IPS-11a (cell line): ENCODE results near the gene IGSF22.

Experiments used
- H3K4me3 ChIP-seq: one replicate; pipeline ENCODE4 v1.5.1; 2013; ENCODE audit warnings: low read depth, low read length, control low read depth

IGSF22 gene

GRCh38 chr11:18726040-18726439, at the start of gene IGSF22:
Gene IGSF22 (minus strand): TSS chr11:18726188. CDS start chr11:18724236, 1,952 bp downstream.
- H3K4me3 ChIP-seq, result no peak within 1 kb of the TSS

- no peak overlapping the region for H3K4me3 ChIP-seq
Measured at GRCh38 chr11:18774801-18775200, 48.8 kb upstream of the IGSF22 start.

- no peak overlapping the region for H3K4me3 ChIP-seq
Measured at GRCh38 chr11:18773681-18774080, 47.7 kb upstream of the IGSF22 start.

- no peak overlapping the region for H3K4me3 ChIP-seq
Measured at GRCh38 chr11:18773104-18773503, 47.1 kb upstream of the IGSF22 start.

GRCh38 chr11:18772211-18772610, 46.2 kb upstream of the IGSF22 start:
- H3K4me3 ChIP-seq, result no peak overlapping the region

- H3K4me3 ChIP-seq, result no peak overlapping the region
Measured at GRCh38 chr11:18771266-18772035, 45.5 kb upstream of the IGSF22 start.

GRCh38 chr11:18770479-18771125, 44.6 kb upstream of the IGSF22 start:
- H3K4me3 ChIP-seq, result no peak overlapping the region

GRCh38 chr11:18769802-18770456, 43.9 kb upstream of the IGSF22 start:
- no peak overlapping the region for H3K4me3 ChIP-seq

GRCh38 chr11:18768978-18769377, 43.0 kb upstream of the IGSF22 start:
- H3K4me3 ChIP-seq, result no peak overlapping the region

GRCh38 chr11:18768472-18768901, 42.5 kb upstream of the IGSF22 start:
- H3K4me3 ChIP-seq, result no peak overlapping the region

GRCh38 chr11:18766015-18766414, 40.0 kb upstream of the IGSF22 start:
- no peak overlapping the region for H3K4me3 ChIP-seq

GRCh38 chr11:18765554-18765953, 39.6 kb upstream of the IGSF22 start:
- no peak overlapping the region for H3K4me3 ChIP-seq

- H3K4me3 ChIP-seq, result no peak overlapping the region
Measured at GRCh38 chr11:18761741-18762140, 35.8 kb upstream of the IGSF22 start.

GRCh38 chr11:18761144-18761543, 35.2 kb upstream of the IGSF22 start:
- H3K4me3 ChIP-seq, result no peak overlapping the region

GRCh38 chr11:18757811-18758210, 31.8 kb upstream of the IGSF22 start:
- no peak overlapping the region for H3K4me3 ChIP-seq

- no peak overlapping the region for H3K4me3 ChIP-seq
Measured at GRCh38 chr11:18756889-18757288, 30.9 kb upstream of the IGSF22 start.

- no peak overlapping the region for H3K4me3 ChIP-seq
Measured at GRCh38 chr11:18754308-18754707, 28.3 kb upstream of the IGSF22 start.

GRCh38 chr11:18752502-18752901, 26.5 kb upstream of the IGSF22 start:
- no peak overlapping the region for H3K4me3 ChIP-seq

- no peak overlapping the region for H3K4me3 ChIP-seq
Measured at GRCh38 chr11:18750944-18751343, 25.0 kb upstream of the IGSF22 start.

GRCh38 chr11:18749681-18750319, 23.8 kb upstream of the IGSF22 start:
- no peak overlapping the region for H3K4me3 ChIP-seq

- no peak overlapping the region for H3K4me3 ChIP-seq
Measured at GRCh38 chr11:18748766-18749365, 22.9 kb upstream of the IGSF22 start.
